IMR-90 (cell line): ENCODE results near the gene MPZL2. TPM values are rescaled to one million over a fixed set of nuclear protein-coding genes. Genes with fewer than 3 reads are reported as not detected.

Experiments used
- ATAC-seq: fragments of 200-7000 bp; cut with Tn5 transposase; 2 replicates; pipeline ENCODE4 v1.9.1; 2020; ENCODE audit warnings: low read depth, mild to moderate bottlenecking, moderate library complexity
- BruUV-seq: library from RNA; stranded (reverse); fragments of 400-500 nt; replicated peaks from 2 replicates; lab custom pipeline; 2021; lab: Mats Ljungman, UMichigan
- CTCF ChIA-PET: fragments of 300-600 bp; formaldehyde crosslinking; extraction: SDS; loops from one replicate; lab custom pipeline; 2021; ENCODE audit warnings: antibody characterized with exemption; lab: Yijun Ruan, JAX
- POLR2A ChIA-PET: fragments of 300-600 bp; sonication (Branson Sonifier 250); formaldehyde crosslinking; loops from one replicate; lab custom pipeline; 2022; ENCODE audit warnings: antibody characterized with exemption; ENCODE audit not compliant: unreplicated experiment; lab: Charles Lee
- DNase-seq: peaks from one replicate; pipeline ENCODE4 v3.0.0; 2013
- H2AFZ ChIP-seq: replicated peaks from 2 replicates; pipeline ENCODE3; 2013; ENCODE audit warnings: low read length, mild to moderate bottlenecking; ENCODE audit not compliant: poor library complexity
- H2AK5ac ChIP-seq: 2 replicates; pipeline ENCODE4 v1.6.1; 2013; ENCODE audit warnings: low read depth, low read length, inconsistent platforms
- H2AK9ac ChIP-seq: replicated peaks from 2 replicates; pipeline ENCODE3; 2013; ENCODE audit warnings: mild to moderate bottlenecking, low read depth, low read length, moderate library complexity; ENCODE audit not compliant: poor library complexity
- H2BK120ac ChIP-seq: 2 replicates; pipeline ENCODE4 v1.6.1; 2013; ENCODE audit warnings: low read depth, low read length, inconsistent platforms
- H2BK15ac ChIP-seq: 3 replicates; pipeline ENCODE4 v1.6.1; 2013; ENCODE audit warnings: low read depth, low read length, inconsistent platforms
- H2BK20ac ChIP-seq: 2 replicates; pipeline ENCODE4 v1.6.1; 2013; ENCODE audit warnings: low read depth, mild to moderate bottlenecking, inconsistent platforms, low read length, moderate library complexity
- H2BK5ac ChIP-seq: 2 replicates; pipeline ENCODE4 v1.6.1; 2013; ENCODE audit warnings: mild to moderate bottlenecking, low read depth, low read length, inconsistent platforms; ENCODE audit not compliant: poor library complexity, severe bottlenecking
- H3K14ac ChIP-seq: replicated peaks from 2 replicates; pipeline ENCODE4 v1.6.1; 2013; ENCODE audit warnings: low read depth, low read length, inconsistent platforms
- H3K18ac ChIP-seq: 2 replicates; pipeline ENCODE4 v1.6.1; 2013; ENCODE audit warnings: low read depth, low read length, control low read depth
- H3K23ac ChIP-seq: 2 replicates; pipeline ENCODE4 v1.6.1; 2013; ENCODE audit warnings: low read depth, low read length, inconsistent platforms
- H3K27ac ChIP-seq: 2 replicates; pipeline ENCODE4 v1.5.1; 2013; ENCODE audit warnings: mild to moderate bottlenecking, control low read depth, low read length; ENCODE audit not compliant: insufficient read depth
- H3K27me3 ChIP-seq: 2 replicates; pipeline ENCODE4 v1.6.1; 2013; ENCODE audit warnings: low read length; ENCODE audit not compliant: control insufficient read depth, insufficient read depth
- H3K36me3 ChIP-seq: 2 replicates; pipeline ENCODE4 v1.6.1; 2013; ENCODE audit warnings: low read length, mixed read lengths; ENCODE audit not compliant: control insufficient read depth, insufficient read depth
- H3K4ac ChIP-seq: 2 replicates; pipeline ENCODE4 v1.6.1; 2013; ENCODE audit warnings: low read depth, low read length, inconsistent platforms
- H3K4me1 ChIP-seq: 2 replicates; pipeline ENCODE4 v1.6.1; 2013; ENCODE audit warnings: low read length, mixed read lengths; ENCODE audit not compliant: control insufficient read depth, insufficient read depth
- H3K4me2 ChIP-seq: 2 replicates; pipeline ENCODE4 v1.6.1; 2013; ENCODE audit warnings: low read depth, mild to moderate bottlenecking, control low read depth, low read length, moderate library complexity
- H3K4me3 ChIP-seq: 2 replicates; pipeline ENCODE4 v1.5.1; 2013; ENCODE audit warnings: low read depth, mild to moderate bottlenecking, control low read depth, low read length, moderate library complexity; ENCODE audit not compliant: insufficient read depth
- H3K56ac ChIP-seq: 2 replicates; pipeline ENCODE4 v1.6.1; 2013; ENCODE audit warnings: low read length, inconsistent platforms; ENCODE audit not compliant: insufficient read depth; ENCODE audit errors: extremely low read depth
- H3K79me1 ChIP-seq, 2 experiments: 2 replicates each; pipeline ENCODE4 v1.6.1; 2013; ENCODE audit warnings: low read length in 2 of 2, inconsistent platforms in 1 of 2, low read depth in 1 of 2
- H3K9ac ChIP-seq: 2 replicates; pipeline ENCODE4 v1.6.1; 2013; ENCODE audit warnings: low read depth, low read length, control low read depth
- H3K9me1 ChIP-seq: 2 replicates; pipeline ENCODE4 v1.6.1; 2013; ENCODE audit warnings: low read length, inconsistent platforms; ENCODE audit not compliant: insufficient read depth
- H3K9me3 ChIP-seq: 2 replicates; pipeline ENCODE4 v1.6.1; 2013; ENCODE audit warnings: low read length; ENCODE audit not compliant: control insufficient read depth, insufficient read depth
- H4K20me1 ChIP-seq: 2 replicates; pipeline ENCODE4 v1.6.1; 2013; ENCODE audit warnings: low read length, inconsistent platforms; ENCODE audit not compliant: insufficient read depth
- H4K5ac ChIP-seq: 2 replicates; pipeline ENCODE4 v1.6.1; 2013; ENCODE audit warnings: mild to moderate bottlenecking, low read depth, low read length, control low read depth
- H4K8ac ChIP-seq, 2 experiments: 2 replicates each; pipeline ENCODE4 v1.6.1; 2013; ENCODE audit warnings: low read depth in 2 of 2, low read length in 2 of 2, control low read depth in 1 of 2, inconsistent platforms in 1 of 2
- H4K91ac ChIP-seq: 2 replicates; pipeline ENCODE4 v1.6.1; 2013; ENCODE audit warnings: low read depth, low read length, inconsistent platforms; ENCODE audit not compliant: insufficient read depth
- BHLHE40 ChIP-seq: fragments of 150-350 bp; IDR thresholded peaks from 2 replicates; pipeline ENCODE4 v1.6.1; 2016; ENCODE audit warnings: mild to moderate bottlenecking, low read depth, low read length
- CEBPB ChIP-seq: IDR thresholded peaks from 2 replicates; pipeline ENCODE4 v1.6.1; 2012; ENCODE audit warnings: low read depth, low read length, improper control_type of control experiment
- CHD1 ChIP-seq: IDR thresholded peaks from 2 replicates; pipeline ENCODE4 v1.6.1; 2012; ENCODE audit warnings: low read depth, low read length, improper control_type of control experiment
- FOS ChIP-seq: fragments of 150-350 bp; IDR thresholded peaks from 2 replicates; pipeline ENCODE4 v1.6.1; 2016; ENCODE audit warnings: low read depth, low read length
- MAFK ChIP-seq: IDR thresholded peaks from 2 replicates; pipeline ENCODE4 v1.6.1; 2012; ENCODE audit warnings: low read depth, low read length, improper control_type of control experiment
- MAZ ChIP-seq: IDR thresholded peaks from 2 replicates; pipeline ENCODE4 v1.6.1; 2012; ENCODE audit warnings: low read depth, mild to moderate bottlenecking, low read length, improper control_type of control experiment, moderate library complexity, borderline replicate concordance
- MXI1 ChIP-seq: IDR thresholded peaks from 2 replicates; pipeline ENCODE4 v1.6.1; 2012; ENCODE audit warnings: low read depth, mild to moderate bottlenecking, low read length, moderate library complexity, borderline replicate concordance
- NFE2L2 ChIP-seq: fragments of 150-350 bp; IDR thresholded peaks from 2 replicates; pipeline ENCODE4 v1.6.1; 2016; ENCODE audit warnings: low read depth, mild to moderate bottlenecking, low read length
- POLR2A ChIP-seq: IDR thresholded peaks from 2 replicates; pipeline ENCODE4 v1.6.1; 2012; ENCODE audit warnings: mild to moderate bottlenecking, low read depth, low read length
- RAD21 ChIP-seq: IDR thresholded peaks from 2 replicates; pipeline ENCODE4 v1.6.1; 2012; ENCODE audit warnings: low read length, improper control_type of control experiment
- RCOR1 ChIP-seq: IDR thresholded peaks from 2 replicates; pipeline ENCODE4 v1.6.1; 2012; ENCODE audit warnings: mild to moderate bottlenecking, low read length, improper control_type of control experiment; ENCODE audit not compliant: insufficient replicate concordance
- RFX5 ChIP-seq: IDR thresholded peaks from 2 replicates; pipeline ENCODE4 v1.8.0; 2012; ENCODE audit warnings: low read depth, mild to moderate bottlenecking, low read length, moderate library complexity
- SMC3 ChIP-seq: fragments of 150-350 bp; IDR thresholded peaks from 2 replicates; pipeline ENCODE4 v1.6.1; 2016; ENCODE audit warnings: low read depth, mild to moderate bottlenecking, antibody characterized with exemption, low read length, moderate library complexity
- WGBS, 2 experiments: methylation state at CpG; one replicate each; pipeline versions ENCODE4 v1.1.5 to v1.1.7; 2013; ENCODE audit warnings: missing lambda C conversion rate in 2 of 2; ENCODE audit not compliant: insufficient read length in 1 of 2; ENCODE audit errors: extremely low coverage in 2 of 2; 5-methylcytosine and 5-hydroxymethylcytosine counted together
- dilution Hi-C: fragments of 300-500 bp; cut with HindIII; formaldehyde crosslinking; loops from one replicate; pipeline ENCODE4 v1.14.3; 2018; ENCODE audit warnings: low sequenced_read_pairs; ENCODE audit not compliant: unreplicated experiment
- in situ Hi-C: fragments of 300-500 bp; cut with MboI; formaldehyde crosslinking; loops from 3 replicates; pipeline ENCODE4 v1.14.3; 2019; ENCODE audit warnings: low sequenced_read_pairs, inconsistent platforms, mixed read lengths
- intact Hi-C: fragments of 100-400 bp; cut with micrococcal nuclease; formaldehyde crosslinking; loops from 2 replicates; pipeline ENCODE4 v1.10.0; 2022
- polyA plus RNA-seq, 3 experiments: library from polyadenylated mRNA; depleted of rRNA; stranded (reverse); fragments of >200 nt; gene quantifications; 2 replicates each; pipeline ENCODE4 v1.2.3, GENCODE V29; 2012; ENCODE audit warnings: low replicate concordance in 1 of 3
- total RNA-seq: library from RNA; depleted of rRNA; stranded (reverse); fragments of >200 nt; gene quantifications from 2 replicates; pipeline ENCODE4 v1.2.3, GENCODE V29; 2012
- TF ChIP-seq, protein P1 (sequence below): conservative IDR thresholded peaks from 2 replicates; pipeline ENCODE4 v1.5.1; 2012; ENCODE audit warnings: mild to moderate bottlenecking, low read depth, low read length, improper control_type of control experiment
- TF ChIP-seq, protein P2 (sequence below): fragments of 150-350 bp; IDR thresholded peaks from 2 replicates; pipeline ENCODE4 v1.6.1; 2017; ENCODE audit warnings: mild to moderate bottlenecking, antibody characterized with exemption, low read length, low read depth
- TF ChIP-seq, protein P3 (sequence below): fragments of 150-350 bp; IDR thresholded peaks from 2 replicates; pipeline ENCODE4 v1.6.1; 2016; ENCODE audit warnings: low read depth, mild to moderate bottlenecking, low read length, moderate library complexity, borderline replicate concordance

Gene MPZL2
- total and polyA plus RNA-seq, 2 of the 4 experiments (the other 2 are of a cell fraction): not detected

DNA sequence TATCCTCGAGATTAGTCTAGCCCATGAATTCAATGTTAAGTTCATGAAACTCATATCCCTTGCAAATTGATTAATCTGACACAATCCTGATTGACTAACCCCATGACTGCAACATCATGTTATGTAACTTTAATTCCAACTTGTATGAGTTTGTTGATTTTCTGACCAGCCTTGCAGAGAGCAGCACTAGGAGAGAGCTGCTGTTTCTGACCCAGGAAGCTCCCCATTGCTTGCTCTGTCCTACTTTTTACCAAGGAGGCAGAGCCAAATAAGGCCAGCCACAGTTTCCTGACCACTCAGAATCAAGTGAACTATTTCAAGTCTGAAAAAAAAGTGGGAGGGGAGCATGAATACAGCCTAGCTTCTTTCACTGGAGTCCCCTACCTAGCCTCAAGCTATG is 25.2 kb downstream of the MPZL2 start:
- ATAC-seq: no peak
- H3K14ac ChIP-seq: no peak overlapping the region
- no peak overlapping the region for H3K4me3 ChIP-seq
- no peak overlapping the region for H4K8ac ChIP-seq
- dilution Hi-C loops: no loop called here
- no peak overlapping the region for H3K4ac ChIP-seq
- CTCF ChIA-PET: no interaction called here
- H2BK120ac ChIP-seq: no peak overlapping the region
- no peak overlapping the region for H3K9ac ChIP-seq
- POLR2A ChIA-PET: no interaction called here
- no peak overlapping the region for H3K27ac ChIP-seq
- no peak overlapping the region for H3K56ac ChIP-seq
- no peak overlapping the region for H2AFZ ChIP-seq
- H2AK9ac ChIP-seq: no peak overlapping the region
- H2BK5ac ChIP-seq: no peak overlapping the region
- no peaks in the 10 kb centered on the region for H4K20me1 ChIP-seq
- no peaks in the 10 kb centered on the region for H3K36me3 ChIP-seq
- TF ChIP-seq, protein P1, sequence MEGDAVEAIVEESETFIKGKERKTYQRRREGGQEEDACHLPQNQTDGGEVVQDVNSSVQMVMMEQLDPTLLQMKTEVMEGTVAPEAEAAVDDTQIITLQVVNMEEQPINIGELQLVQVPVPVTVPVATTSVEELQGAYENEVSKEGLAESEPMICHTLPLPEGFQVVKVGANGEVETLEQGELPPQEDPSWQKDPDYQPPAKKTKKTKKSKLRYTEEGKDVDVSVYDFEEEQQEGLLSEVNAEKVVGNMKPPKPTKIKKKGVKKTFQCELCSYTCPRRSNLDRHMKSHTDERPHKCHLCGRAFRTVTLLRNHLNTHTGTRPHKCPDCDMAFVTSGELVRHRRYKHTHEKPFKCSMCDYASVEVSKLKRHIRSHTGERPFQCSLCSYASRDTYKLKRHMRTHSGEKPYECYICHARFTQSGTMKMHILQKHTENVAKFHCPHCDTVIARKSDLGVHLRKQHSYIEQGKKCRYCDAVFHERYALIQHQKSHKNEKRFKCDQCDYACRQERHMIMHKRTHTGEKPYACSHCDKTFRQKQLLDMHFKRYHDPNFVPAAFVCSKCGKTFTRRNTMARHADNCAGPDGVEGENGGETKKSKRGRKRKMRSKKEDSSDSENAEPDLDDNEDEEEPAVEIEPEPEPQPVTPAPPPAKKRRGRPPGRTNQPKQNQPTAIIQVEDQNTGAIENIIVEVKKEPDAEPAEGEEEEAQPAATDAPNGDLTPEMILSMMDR: no peak
- no peak for TF ChIP-seq FOS
- no peak for TF ChIP-seq NFE2L2
- no peak for TF ChIP-seq MXI1
- no peak for TF ChIP-seq CHD1
- TF ChIP-seq, protein P2, sequence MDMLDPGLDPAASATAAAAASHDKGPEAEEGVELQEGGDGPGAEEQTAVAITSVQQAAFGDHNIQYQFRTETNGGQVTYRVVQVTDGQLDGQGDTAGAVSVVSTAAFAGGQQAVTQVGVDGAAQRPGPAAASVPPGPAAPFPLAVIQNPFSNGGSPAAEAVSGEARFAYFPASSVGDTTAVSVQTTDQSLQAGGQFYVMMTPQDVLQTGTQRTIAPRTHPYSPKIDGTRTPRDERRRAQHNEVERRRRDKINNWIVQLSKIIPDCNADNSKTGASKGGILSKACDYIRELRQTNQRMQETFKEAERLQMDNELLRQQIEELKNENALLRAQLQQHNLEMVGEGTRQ: no peak
- no peak for TF ChIP-seq BHLHE40
- TF ChIP-seq SMC3: no peak
- TF ChIP-seq MAZ: no peak
- no peak for TF ChIP-seq CEBPB
- TF ChIP-seq MAFK: no peak
- TF ChIP-seq RAD21: no peak
- TF ChIP-seq, protein P3, sequence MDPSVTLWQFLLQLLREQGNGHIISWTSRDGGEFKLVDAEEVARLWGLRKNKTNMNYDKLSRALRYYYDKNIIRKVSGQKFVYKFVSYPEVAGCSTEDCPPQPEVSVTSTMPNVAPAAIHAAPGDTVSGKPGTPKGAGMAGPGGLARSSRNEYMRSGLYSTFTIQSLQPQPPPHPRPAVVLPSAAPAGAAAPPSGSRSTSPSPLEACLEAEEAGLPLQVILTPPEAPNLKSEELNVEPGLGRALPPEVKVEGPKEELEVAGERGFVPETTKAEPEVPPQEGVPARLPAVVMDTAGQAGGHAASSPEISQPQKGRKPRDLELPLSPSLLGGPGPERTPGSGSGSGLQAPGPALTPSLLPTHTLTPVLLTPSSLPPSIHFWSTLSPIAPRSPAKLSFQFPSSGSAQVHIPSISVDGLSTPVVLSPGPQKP: no peak
- TF ChIP-seq RFX5: no peak
- TF ChIP-seq POLR2A: no peak
- no peak for TF ChIP-seq RCOR1
- H4K5ac ChIP-seq: no peak overlapping the region
- no peak overlapping the region for H2BK20ac ChIP-seq
- H3K23ac ChIP-seq: no peak overlapping the region
- no peak overlapping the region for H3K18ac ChIP-seq
- intact Hi-C loops: no loop called here
- in situ Hi-C loops: no loop called here
- H2BK15ac ChIP-seq: no peak overlapping the region
- WGBS, 2 experiments: no CpG with 5 or more reads among the region's 1 CpG
- H3K9me1 ChIP-seq: no peaks in the 10 kb centered on the region
- H3K27me3 ChIP-seq: peaks cover 1% of the 10 kb centered on the region; the same call in 1 of the 2 replicates
- no peak for DNase-seq
- no peak overlapping the region for H3K4me2 ChIP-seq
- no peak overlapping the region for H2AK5ac ChIP-seq
- no TSS peak for BruUV-seq
- no peak overlapping the region for H4K91ac ChIP-seq
- H3K4me1 ChIP-seq: no peaks in the 10 kb centered on the region
- no peaks in the 10 kb centered on the region for H3K79me1 ChIP-seq
- no peaks in the 10 kb centered on the region for H3K9me3 ChIP-seq
